SK-N-SH treated with all-trans-retinoic acid at 6 μM for 48 hours (cell line): ENCODE results near the gene TJP3.

ENCODE experiments used
- ATAC-seq: fragments of 200-7000 bp; cut with Tn5 transposase; 3 replicates; pipeline ENCODE4 v1.9.1; 2020; ENCODE audit warnings: mild to moderate bottlenecking, moderate library complexity
- BACH2 ChIP-seq: fragments of 250-450 bp; sonication (Bioruptor Pico); IDR thresholded peaks from 2 replicates; pipeline ENCODE4 v1.9.0; 2021; ENCODE audit warnings: mild to moderate bottlenecking, borderline replicate concordance
- CSDC2 ChIP-seq: fragments of 250-450 bp; sonication (Bioruptor Pico); IDR thresholded peaks from 2 replicates; pipeline ENCODE4 v1.5.0; 2020; ENCODE audit warnings: mild to moderate bottlenecking, moderate library complexity
- ESRRG ChIP-seq: fragments of 250-450 bp; sonication (Bioruptor Pico); IDR thresholded peaks from 2 replicates; pipeline ENCODE4 v1.6.1; 2021; ENCODE audit warnings: mild to moderate bottlenecking
- GLIS3 ChIP-seq: fragments of 250-450 bp; sonication (Bioruptor Pico); IDR thresholded peaks from 2 replicates; pipeline ENCODE4 v1.5.0; 2020; ENCODE audit warnings: mild to moderate bottlenecking, moderate library complexity
- ISL1 ChIP-seq: fragments of 250-450 bp; sonication (Bioruptor Pico); IDR thresholded peaks from 2 replicates; pipeline ENCODE4 v2.1.2; 2022; ENCODE audit warnings: mild to moderate bottlenecking, moderate library complexity
- OSR1 ChIP-seq: fragments of 250-450 bp; sonication (Bioruptor Pico); IDR thresholded peaks from 2 replicates; pipeline ENCODE4 v1.8.0; 2022; ENCODE audit warnings: moderate library complexity, mild to moderate bottlenecking, inconsistent platforms
- PPARA ChIP-seq: fragments of 250-450 bp; sonication (Bioruptor Pico); IDR thresholded peaks from 2 replicates; pipeline ENCODE4 v1.5.0; 2020; ENCODE audit warnings: mild to moderate bottlenecking, borderline replicate concordance
- RARB ChIP-seq: fragments of 250-450 bp; sonication (Bioruptor Pico); IDR thresholded peaks from 2 replicates; pipeline ENCODE4 v1.8.0; 2021; ENCODE audit warnings: mild to moderate bottlenecking, moderate library complexity
- TCF4 ChIP-seq: fragments of 250-450 bp; sonication (Bioruptor Pico); IDR thresholded peaks from 2 replicates; pipeline ENCODE4 v1.8.0; 2021; ENCODE audit warnings: mild to moderate bottlenecking, moderate library complexity, borderline replicate concordance
- TOX ChIP-seq: fragments of 250-450 bp; sonication (Bioruptor Pico); IDR thresholded peaks from 2 replicates; pipeline ENCODE4 v1.8.0; 2021; ENCODE audit warnings: mild to moderate bottlenecking, moderate library complexity, borderline replicate concordance
- ZC3H10 ChIP-seq: fragments of 250-450 bp; sonication (Bioruptor Pico); IDR thresholded peaks from 2 replicates; pipeline ENCODE4 v1.5.1; 2021; ENCODE audit warnings: mild to moderate bottlenecking, moderate library complexity
- ZFP3 ChIP-seq: fragments of 250-450 bp; sonication (Bioruptor Pico); IDR thresholded peaks from 2 replicates; pipeline ENCODE4 v1.5.0; 2020; ENCODE audit warnings: mild to moderate bottlenecking, moderate library complexity
- ZNF8 ChIP-seq: fragments of 450-650 bp; formaldehyde crosslinking; IDR thresholded peaks from 2 replicates; pipeline ENCODE4 v1.5.0; 2020; ENCODE audit warnings: mild to moderate bottlenecking, moderate library complexity
- TF ChIP-seq, protein P1 (sequence below): fragments of 250-450 bp; sonication (Bioruptor Pico); IDR thresholded peaks from 2 replicates; pipeline ENCODE4 v1.8.0; 2020; ENCODE audit warnings: mild to moderate bottlenecking, moderate library complexity, borderline replicate concordance
- TF ChIP-seq, protein P2 (sequence below): fragments of 250-450 bp; sonication (Bioruptor Pico); IDR thresholded peaks from 2 replicates; pipeline ENCODE4 v1.8.0; 2021; ENCODE audit warnings: low read depth, mild to moderate bottlenecking, moderate library complexity, borderline replicate concordance
- TF ChIP-seq, protein P3 (sequence below): fragments of 250-450 bp; sonication (Bioruptor Pico); IDR thresholded peaks from 2 replicates; pipeline ENCODE4 v1.5.1; 2021; ENCODE audit warnings: mild to moderate bottlenecking, moderate library complexity
- TF ChIP-seq, protein P4 (sequence below): fragments of 250-450 bp; sonication (Bioruptor Pico); IDR thresholded peaks from 2 replicates; pipeline ENCODE4 v1.5.0; 2020; ENCODE audit warnings: mild to moderate bottlenecking, moderate library complexity

The TJP3 gene, protein sequence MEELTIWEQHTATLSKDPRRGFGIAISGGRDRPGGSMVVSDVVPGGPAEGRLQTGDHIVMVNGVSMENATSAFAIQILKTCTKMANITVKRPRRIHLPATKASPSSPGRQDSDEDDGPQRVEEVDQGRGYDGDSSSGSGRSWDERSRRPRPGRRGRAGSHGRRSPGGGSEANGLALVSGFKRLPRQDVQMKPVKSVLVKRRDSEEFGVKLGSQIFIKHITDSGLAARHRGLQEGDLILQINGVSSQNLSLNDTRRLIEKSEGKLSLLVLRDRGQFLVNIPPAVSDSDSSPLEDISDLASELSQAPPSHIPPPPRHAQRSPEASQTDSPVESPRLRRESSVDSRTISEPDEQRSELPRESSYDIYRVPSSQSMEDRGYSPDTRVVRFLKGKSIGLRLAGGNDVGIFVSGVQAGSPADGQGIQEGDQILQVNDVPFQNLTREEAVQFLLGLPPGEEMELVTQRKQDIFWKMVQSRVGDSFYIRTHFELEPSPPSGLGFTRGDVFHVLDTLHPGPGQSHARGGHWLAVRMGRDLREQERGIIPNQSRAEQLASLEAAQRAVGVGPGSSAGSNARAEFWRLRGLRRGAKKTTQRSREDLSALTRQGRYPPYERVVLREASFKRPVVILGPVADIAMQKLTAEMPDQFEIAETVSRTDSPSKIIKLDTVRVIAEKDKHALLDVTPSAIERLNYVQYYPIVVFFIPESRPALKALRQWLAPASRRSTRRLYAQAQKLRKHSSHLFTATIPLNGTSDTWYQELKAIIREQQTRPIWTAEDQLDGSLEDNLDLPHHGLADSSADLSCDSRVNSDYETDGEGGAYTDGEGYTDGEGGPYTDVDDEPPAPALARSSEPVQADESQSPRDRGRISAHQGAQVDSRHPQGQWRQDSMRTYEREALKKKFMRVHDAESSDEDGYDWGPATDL

DNA sequence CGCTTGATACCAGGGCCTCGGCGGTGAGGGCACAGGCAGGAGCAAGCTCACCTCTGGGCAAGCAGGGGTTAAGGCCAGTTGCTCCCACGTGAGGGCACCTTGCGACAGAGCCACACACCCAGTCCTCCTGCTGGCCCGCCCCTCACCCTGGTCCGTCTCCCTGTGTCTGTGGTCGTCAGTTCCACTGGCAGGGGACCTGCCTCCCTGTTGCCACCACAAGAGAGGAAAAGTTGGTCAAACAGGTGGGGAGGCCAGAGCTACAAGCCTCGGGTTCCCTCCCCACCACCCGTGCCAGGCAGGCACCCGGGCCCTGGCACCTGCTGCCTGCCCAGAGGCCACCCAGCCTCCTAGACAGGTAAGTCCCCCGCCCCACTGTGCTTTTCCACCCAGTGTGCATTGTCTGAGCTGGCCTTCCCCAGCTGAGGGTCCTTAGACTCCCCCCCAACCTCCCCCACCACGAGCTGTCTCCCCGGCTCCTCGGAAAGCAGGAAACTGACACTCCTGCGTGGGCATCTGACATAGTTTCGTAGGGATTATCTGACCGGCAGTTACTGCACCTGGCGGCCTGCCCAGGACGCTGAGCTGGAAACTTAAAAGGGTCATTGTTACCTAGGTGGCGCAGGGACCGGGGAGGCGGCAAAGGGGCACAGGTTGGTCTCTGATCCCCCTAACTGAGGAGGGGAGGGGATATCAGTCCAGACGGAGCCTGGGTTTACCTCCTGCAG, at the start of gene TJP3:
Gene TJP3, plus strand, starts transcription at position 178 of the 725 bp plus-strand sequence. CDS start 20,049 bp downstream, outside the sequence.
- ATAC-seq, result peak; percentile 32; the same call in 1 of the 3 replicates
- TF ChIP-seq BACH2 (CRISPR knock-in tag) (no peak), ESRRG (CRISPR knock-in tag) (no peak), PPARA (no peak), GLIS3 (CRISPR knock-in tag) (no peak), ZC3H10 (CRISPR knock-in tag) (no peak), TOX (CRISPR knock-in tag) (no peak), OSR1 (CRISPR knock-in tag) (no peak), RARB (no peak), ZNF8 (CRISPR knock-in tag) (no peak)
- TF ChIP-seq, protein P1, sequence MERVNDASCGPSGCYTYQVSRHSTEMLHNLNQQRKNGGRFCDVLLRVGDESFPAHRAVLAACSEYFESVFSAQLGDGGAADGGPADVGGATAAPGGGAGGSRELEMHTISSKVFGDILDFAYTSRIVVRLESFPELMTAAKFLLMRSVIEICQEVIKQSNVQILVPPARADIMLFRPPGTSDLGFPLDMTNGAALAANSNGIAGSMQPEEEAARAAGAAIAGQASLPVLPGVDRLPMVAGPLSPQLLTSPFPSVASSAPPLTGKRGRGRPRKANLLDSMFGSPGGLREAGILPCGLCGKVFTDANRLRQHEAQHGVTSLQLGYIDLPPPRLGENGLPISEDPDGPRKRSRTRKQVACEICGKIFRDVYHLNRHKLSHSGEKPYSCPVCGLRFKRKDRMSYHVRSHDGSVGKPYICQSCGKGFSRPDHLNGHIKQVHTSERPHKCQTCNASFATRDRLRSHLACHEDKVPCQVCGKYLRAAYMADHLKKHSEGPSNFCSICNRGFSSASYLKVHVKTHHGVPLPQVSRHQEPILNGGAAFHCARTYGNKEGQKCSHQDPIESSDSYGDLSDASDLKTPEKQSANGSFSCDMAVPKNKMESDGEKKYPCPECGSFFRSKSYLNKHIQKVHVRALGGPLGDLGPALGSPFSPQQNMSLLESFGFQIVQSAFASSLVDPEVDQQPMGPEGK, result no peak
- TF ChIP-seq, protein P2, sequence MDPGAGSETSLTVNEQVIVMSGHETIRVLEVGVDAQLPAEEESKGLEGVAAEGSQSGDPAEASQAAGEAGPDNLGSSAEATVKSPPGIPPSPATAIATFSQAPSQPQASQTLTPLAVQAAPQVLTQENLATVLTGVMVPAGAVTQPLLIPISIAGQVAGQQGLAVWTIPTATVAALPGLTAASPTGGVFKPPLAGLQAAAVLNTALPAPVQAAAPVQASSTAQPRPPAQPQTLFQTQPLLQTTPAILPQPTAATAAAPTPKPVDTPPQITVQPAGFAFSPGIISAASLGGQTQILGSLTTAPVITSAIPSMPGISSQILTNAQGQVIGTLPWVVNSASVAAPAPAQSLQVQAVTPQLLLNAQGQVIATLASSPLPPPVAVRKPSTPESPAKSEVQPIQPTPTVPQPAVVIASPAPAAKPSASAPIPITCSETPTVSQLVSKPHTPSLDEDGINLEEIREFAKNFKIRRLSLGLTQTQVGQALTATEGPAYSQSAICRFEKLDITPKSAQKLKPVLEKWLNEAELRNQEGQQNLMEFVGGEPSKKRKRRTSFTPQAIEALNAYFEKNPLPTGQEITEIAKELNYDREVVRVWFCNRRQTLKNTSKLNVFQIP (CRISPR knock-in tag), result no peak
- TF ChIP-seq, protein P3, sequence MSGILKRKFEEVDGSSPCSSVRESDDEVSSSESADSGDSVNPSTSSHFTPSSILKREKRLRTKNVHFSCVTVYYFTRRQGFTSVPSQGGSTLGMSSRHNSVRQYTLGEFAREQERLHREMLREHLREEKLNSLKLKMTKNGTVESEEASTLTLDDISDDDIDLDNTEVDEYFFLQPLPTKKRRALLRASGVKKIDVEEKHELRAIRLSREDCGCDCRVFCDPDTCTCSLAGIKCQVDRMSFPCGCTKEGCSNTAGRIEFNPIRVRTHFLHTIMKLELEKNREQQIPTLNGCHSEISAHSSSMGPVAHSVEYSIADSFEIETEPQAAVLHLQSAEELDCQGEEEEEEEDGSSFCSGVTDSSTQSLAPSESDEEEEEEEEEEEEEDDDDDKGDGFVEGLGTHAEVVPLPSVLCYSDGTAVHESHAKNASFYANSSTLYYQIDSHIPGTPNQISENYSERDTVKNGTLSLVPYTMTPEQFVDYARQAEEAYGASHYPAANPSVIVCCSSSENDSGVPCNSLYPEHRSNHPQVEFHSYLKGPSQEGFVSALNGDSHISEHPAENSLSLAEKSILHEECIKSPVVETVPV (CRISPR knock-in tag), result no peak
- TF ChIP-seq, protein P4, sequence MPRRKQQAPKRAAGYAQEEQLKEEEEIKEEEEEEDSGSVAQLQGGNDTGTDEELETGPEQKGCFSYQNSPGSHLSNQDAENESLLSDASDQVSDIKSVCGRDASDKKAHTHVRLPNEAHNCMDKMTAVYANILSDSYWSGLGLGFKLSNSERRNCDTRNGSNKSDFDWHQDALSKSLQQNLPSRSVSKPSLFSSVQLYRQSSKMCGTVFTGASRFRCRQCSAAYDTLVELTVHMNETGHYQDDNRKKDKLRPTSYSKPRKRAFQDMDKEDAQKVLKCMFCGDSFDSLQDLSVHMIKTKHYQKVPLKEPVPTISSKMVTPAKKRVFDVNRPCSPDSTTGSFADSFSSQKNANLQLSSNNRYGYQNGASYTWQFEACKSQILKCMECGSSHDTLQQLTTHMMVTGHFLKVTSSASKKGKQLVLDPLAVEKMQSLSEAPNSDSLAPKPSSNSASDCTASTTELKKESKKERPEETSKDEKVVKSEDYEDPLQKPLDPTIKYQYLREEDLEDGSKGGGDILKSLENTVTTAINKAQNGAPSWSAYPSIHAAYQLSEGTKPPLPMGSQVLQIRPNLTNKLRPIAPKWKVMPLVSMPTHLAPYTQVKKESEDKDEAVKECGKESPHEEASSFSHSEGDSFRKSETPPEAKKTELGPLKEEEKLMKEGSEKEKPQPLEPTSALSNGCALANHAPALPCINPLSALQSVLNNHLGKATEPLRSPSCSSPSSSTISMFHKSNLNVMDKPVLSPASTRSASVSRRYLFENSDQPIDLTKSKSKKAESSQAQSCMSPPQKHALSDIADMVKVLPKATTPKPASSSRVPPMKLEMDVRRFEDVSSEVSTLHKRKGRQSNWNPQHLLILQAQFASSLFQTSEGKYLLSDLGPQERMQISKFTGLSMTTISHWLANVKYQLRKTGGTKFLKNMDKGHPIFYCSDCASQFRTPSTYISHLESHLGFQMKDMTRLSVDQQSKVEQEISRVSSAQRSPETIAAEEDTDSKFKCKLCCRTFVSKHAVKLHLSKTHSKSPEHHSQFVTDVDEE (CRISPR knock-in tag), result no peak

DNA sequence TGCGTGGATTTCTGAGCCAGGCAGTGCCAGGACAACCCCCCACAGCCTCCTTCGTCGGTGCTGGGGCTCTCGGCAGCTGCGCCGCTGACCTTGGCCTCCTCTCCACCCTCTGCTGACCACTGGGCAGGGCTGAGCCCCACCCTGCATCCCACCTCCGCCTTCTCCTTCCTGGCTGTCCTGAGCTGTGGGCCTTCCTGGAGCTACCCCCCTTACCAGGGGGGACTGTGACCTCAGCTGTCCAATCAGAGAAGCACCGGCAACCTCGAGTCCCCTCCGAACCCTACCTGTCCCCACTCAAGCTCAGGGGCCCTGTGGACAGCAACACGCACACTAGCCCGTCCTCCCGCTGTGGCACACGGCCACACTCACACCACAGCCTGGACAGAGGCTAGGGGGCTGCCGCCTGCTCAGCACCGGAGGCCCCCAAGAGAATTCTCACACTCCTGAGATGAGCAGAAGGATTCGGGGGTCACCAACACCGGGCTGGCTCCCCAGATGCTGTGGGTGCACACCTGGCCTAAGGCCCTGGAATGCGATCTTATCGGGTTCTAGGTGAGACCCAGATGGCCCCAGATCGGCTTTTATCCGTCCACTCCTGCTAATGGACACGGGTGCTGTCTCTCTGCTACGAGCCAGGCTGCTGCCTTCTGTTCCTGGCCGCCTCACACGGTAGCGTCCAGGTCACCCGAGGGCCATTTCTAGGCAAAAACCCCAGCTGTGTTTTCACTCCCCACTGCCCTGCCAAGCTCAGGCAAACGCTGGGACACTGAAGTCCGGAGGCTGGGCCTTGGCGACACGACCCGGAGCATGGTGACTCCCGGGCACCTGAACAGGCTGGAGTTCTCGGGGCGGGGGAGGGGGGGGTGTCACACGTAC, 49.1 kb upstream of the TJP3 start:
- TF ChIP-seq TOX (CRISPR knock-in tag), result no peak
- no peak for TF ChIP-seq ZFP3
- TF ChIP-seq, protein P2 (CRISPR knock-in tag), result no peak
- no peak for TF ChIP-seq RARB
- TF ChIP-seq TCF4 (CRISPR knock-in tag), result no peak
- TF ChIP-seq GLIS3 (CRISPR knock-in tag), result no peak
- TF ChIP-seq CSDC2, result no peak
- TF ChIP-seq ZC3H10 (CRISPR knock-in tag), result no peak
- TF ChIP-seq OSR1 (CRISPR knock-in tag), result no peak
- TF ChIP-seq, protein P3 (CRISPR knock-in tag), result no peak
- no peak for TF ChIP-seq ISL1 (CRISPR knock-in tag)
- TF ChIP-seq, protein P1, result no peak
- no peak for ATAC-seq
